Activated CD4-positive, alpha-beta memory T cell treated with anti-CD3 and anti-CD28 coated beads for 36 hours (primary cell): Measurements from ENCODE around the gene GNAO1. TPM values are rescaled to one million over a fixed set of nuclear protein-coding genes. Genes with fewer than 3 reads are reported as not detected.

ENCODE experiments used
- CTCF ChIA-PET: fragments of 350-600 bp; sonication (Branson Sonifier 250); formaldehyde crosslinking; loops from one replicate; lab custom pipeline; 2021; ENCODE audit warnings: antibody characterized with exemption, inconsistent platforms; lab: Charles Lee
- POLR2A ChIA-PET: fragments of 350-600 bp; sonication (Branson Sonifier 250); formaldehyde crosslinking; loops from one replicate; lab custom pipeline; 2021; ENCODE audit warnings: antibody characterized with exemption; lab: Charles Lee
- DNase-seq: peaks from one replicate; pipeline ENCODE4 v3.0.0-alpha.2; 2020
- H3K27ac Mint-ChIP-seq: one replicate; pipeline ENCODE4 v1.8.0; 2021; ENCODE audit warnings: mixed read lengths
- H3K27me3 Mint-ChIP-seq: one replicate; pipeline ENCODE4 v1.8.0; 2021; ENCODE audit warnings: mixed read lengths
- H3K36me3 Mint-ChIP-seq: one replicate; pipeline ENCODE4 v1.8.0; 2021; ENCODE audit warnings: mixed read lengths
- H3K4me1 Mint-ChIP-seq: one replicate; pipeline ENCODE4 v1.8.0; 2021; ENCODE audit warnings: low read depth, mixed read lengths
- H3K4me3 Mint-ChIP-seq: one replicate; pipeline ENCODE4 v1.8.0; 2021; ENCODE audit warnings: mild to moderate bottlenecking, mixed read lengths
- H3K9me3 Mint-ChIP-seq: one replicate; pipeline ENCODE4 v1.8.0; 2021; ENCODE audit warnings: mixed read lengths
- intact Hi-C: fragments of 100-400 bp; cut with micrococcal nuclease; formaldehyde crosslinking; loops from one replicate; pipeline ENCODE4 v1.15.1; 2023
- total RNA-seq, 2 experiments: library from RNA; stranded (reverse); gene quantifications; one replicate each; pipeline ENCODE4 v1.2.3, GENCODE V29; 2021

GNAO1 gene
- 1 to 10 TPM; 1.3 to 1.4 TPM for total RNA-seq

DNA sequence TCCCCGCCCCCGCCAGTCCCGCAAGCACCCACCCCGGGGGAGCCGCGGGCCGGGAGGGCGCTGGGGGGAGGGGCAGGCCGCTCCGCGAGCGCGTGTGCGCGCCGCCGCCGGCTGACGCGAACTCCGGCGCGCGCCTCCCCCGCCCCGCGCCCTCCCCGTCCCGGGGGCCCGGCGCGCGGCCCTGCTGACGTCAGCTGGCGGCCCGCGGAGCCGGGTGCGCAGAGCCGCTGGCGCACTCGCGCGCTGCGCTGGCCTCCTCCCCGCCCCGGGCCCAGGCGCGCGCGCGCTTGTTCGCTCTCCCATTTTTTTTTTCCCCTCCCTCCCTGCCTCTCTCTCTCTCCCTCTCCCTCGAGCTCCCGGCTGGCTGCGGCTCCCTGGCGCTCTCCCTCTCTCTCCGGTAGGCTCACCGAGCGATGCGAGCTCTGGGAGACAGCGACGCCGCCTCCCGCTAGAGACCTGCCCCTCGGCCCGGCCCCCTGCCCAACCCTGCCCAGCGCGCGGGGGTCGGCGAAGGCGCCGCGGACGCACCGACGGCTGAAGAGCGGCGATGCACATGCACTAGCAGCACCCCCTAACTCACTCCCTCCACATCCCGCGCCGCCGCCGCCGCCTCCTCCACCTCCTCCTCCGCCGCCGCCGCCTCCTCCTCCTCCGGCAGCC lies at the start of gene GNAO1:
Gene GNAO1, plus strand, starts transcription at position 334 of the 660 bp plus-strand sequence. CDS start 747 bp downstream, outside the sequence.
- Mint-ChIP-seq H3K27me3 (peaks cover 52% of the 10 kb centered on the region), H3K4me3 (peak within 1 kb of the TSS; percentile 69), H3K9me3 (no peaks in the 10 kb centered on the region), H3K36me3 (no peaks in the 10 kb centered on the region), H3K27ac (no peak within 1 kb of the TSS), H3K4me1 (peaks cover 32% of the 10 kb centered on the region)
- POLR2A ChIA-PET: interaction anchor here (0.7 to 1.0 kb wide), 2 partner anchors 7 to 88 kb away, joined by 3 read pairs; no protein-coding TSS in a partner anchor
- DNase-seq: peak; percentile 65
- intact Hi-C loops: loop anchor here (1.0 to 10.0 kb wide), 3 partner anchors 8 to 719 kb away; partner anchors contain the start of gene BBS2
- CTCF ChIA-PET: interaction anchor here (2.5 kb wide), 1 partner anchor 11 kb away, joined by 10 read pairs; no protein-coding TSS in a partner anchor

DNA sequence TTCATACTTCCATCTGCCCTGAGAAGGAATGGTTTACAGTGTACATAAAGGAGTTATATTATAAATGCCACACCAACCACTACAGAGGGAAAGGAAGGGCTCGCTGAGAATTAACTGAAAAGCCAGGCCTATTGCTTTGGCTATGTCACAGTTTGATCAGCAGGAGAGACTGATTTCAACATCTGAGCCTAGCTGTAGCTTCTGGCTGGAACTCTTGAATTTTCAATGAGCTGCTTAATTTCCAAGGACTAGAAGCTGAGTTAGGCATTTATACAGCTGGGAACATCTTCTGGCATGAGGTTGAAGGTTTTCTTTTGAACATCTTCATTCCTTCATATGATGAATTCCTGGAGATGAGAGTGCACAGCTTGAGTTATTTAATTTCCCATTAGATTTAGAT lies 47.6 kb upstream of the GNAO1 start:
- Mint-ChIP-seq H3K4me3 (no peak overlapping the region), H3K4me1 (no peaks in the 10 kb centered on the region), H3K27ac (no peak overlapping the region), H3K27me3 (peaks cover 9% of the 10 kb centered on the region), H3K9me3 (no peaks in the 10 kb centered on the region), H3K36me3 (no peaks in the 10 kb centered on the region)
- no peak for DNase-seq
- intact Hi-C loops: no loop called here
- CTCF ChIA-PET: no interaction called here
- POLR2A ChIA-PET: no interaction called here

DNA sequence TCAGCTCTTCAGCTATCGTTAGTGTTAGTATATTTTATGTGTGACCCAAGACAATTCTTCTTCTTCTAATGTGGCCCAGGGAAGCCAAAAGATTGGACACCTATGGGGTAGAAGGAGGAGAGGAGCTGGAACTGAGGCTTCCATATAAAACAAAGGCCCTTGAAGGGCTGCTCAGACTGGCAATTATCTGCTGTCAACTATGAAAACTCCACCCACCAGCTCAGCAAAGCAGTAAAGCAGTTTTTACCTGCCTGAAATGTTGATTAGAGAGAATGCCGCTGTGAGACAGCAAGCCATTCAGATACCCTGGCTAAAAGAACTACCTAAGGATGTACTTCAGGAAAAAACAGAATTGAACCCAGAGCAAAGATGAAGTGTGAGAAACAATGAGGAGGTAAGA lies 45.9 kb upstream of the GNAO1 start:
- no peaks in the 10 kb centered on the region for H3K4me1 Mint-ChIP-seq
- no peak overlapping the region for H3K27ac Mint-ChIP-seq
- no peaks in the 10 kb centered on the region for H3K9me3 Mint-ChIP-seq
- ChIA-PET POLR2A (no interaction called here), CTCF (no interaction called here)
- DNase-seq: no peak
- H3K27me3 Mint-ChIP-seq: peaks cover 9% of the 10 kb centered on the region
- intact Hi-C loops: no loop called here
- H3K36me3 Mint-ChIP-seq: no peaks in the 10 kb centered on the region
- H3K4me3 Mint-ChIP-seq: no peak overlapping the region

DNA sequence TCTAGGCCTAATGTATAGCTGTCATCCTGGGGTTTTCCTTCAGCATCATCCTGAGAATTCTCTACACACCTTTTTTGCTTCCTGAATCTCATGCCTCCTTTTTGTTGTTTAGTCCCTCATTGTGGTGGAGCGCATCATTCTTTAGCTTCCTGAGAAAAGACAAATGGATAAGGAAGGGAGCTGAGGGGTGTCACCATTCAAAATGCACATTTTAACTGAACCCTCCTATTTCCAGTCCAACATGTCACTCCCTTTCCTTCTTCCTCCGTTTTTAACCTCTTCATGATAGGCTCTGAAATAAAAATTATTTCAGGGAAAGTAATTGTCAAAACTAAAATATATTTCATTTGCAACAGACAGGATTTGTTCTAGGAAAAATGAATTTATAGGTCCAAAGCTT lies 39.7 kb upstream of the GNAO1 start:
- Mint-ChIP-seq H3K36me3 (no peaks in the 10 kb centered on the region), H3K27ac (no peak overlapping the region), H3K27me3 (peaks cover 9% of the 10 kb centered on the region), H3K4me3 (no peak overlapping the region), H3K9me3 (no peaks in the 10 kb centered on the region), H3K4me1 (no peaks in the 10 kb centered on the region)
- no peak for DNase-seq
- POLR2A ChIA-PET: no interaction called here
- CTCF ChIA-PET: no interaction called here
- intact Hi-C loops: no loop called here

DNA sequence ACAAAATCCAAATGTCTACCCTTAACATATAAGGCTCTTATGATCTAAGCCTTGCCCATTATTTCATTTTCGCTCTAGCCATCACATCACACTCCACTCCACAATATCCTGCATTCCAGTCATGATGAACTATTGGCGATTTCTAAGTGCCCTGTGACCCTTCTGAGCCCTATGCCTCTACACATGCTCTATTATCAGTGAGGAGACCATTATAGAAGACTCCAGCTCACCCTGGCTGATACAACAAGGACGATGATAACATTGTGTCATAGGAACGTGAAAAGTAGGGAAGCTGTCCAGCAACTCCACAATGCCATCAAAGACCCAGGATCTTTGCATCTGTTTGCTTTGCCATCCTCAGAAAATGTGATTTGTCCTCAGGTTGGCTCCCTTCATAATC lies 29.6 kb upstream of the GNAO1 start:
- no peaks in the 10 kb centered on the region for H3K27me3 Mint-ChIP-seq
- H3K4me1 Mint-ChIP-seq: no peaks in the 10 kb centered on the region
- CTCF ChIA-PET: no interaction called here
- H3K36me3 Mint-ChIP-seq: no peaks in the 10 kb centered on the region
- POLR2A ChIA-PET: no interaction called here
- no peak overlapping the region for H3K4me3 Mint-ChIP-seq
- no peaks in the 10 kb centered on the region for H3K9me3 Mint-ChIP-seq
- intact Hi-C loops: no loop called here
- no peak overlapping the region for H3K27ac Mint-ChIP-seq
- no peak for DNase-seq

DNA sequence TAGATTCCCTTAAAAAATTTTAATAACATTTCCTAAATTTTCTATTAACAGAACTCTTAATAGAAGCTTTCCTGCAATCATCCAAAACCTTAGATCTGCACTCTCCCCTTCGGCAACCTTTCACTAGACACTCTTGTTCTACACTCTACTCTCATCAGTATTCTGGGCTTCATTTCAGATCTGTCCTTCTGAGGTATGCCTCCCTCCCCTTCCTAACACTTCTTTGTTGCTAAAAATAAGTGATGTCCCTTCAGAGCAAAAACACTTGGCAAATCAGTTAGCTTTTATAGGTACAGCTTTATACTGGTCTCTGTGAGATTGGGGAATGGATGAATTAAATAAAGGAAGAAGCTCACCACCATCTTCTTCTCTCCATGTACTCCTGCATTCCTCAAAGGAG lies 28.2 kb upstream of the GNAO1 start:
- ChIA-PET POLR2A (no interaction called here), CTCF (no interaction called here)
- H3K27ac Mint-ChIP-seq: no peak overlapping the region
- H3K4me3 Mint-ChIP-seq: no peak overlapping the region
- H3K36me3 Mint-ChIP-seq: no peaks in the 10 kb centered on the region
- H3K4me1 Mint-ChIP-seq: no peaks in the 10 kb centered on the region
- H3K9me3 Mint-ChIP-seq: no peaks in the 10 kb centered on the region
- intact Hi-C loops: no loop called here
- DNase-seq: no peak
- no peaks in the 10 kb centered on the region for H3K27me3 Mint-ChIP-seq

DNA sequence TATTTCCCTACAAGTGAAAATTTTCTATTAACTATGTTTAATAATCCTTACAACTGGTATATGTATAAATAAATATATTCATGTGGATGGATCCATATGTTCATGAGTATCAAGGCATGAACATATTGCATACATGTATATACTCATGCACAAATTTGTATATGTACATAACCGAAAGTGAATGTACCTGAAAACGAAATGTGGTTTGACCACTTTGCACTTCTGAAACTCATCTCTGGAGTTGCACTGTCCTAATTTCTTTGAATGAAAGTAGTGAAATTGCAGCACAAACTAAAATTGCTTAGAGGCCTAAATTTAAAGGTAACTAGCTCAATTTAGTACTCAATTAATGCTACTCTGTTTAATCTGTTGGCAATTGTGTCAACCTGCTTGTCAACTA lies 27.4 kb upstream of the GNAO1 start:
- Mint-ChIP-seq H3K4me3 (no peak overlapping the region), H3K4me1 (no peaks in the 10 kb centered on the region), H3K27me3 (no peaks in the 10 kb centered on the region), H3K27ac (no peak overlapping the region), H3K9me3 (no peaks in the 10 kb centered on the region), H3K36me3 (no peaks in the 10 kb centered on the region)
- ChIA-PET POLR2A (no interaction called here), CTCF (interaction anchor here (1.1 kb wide), 1 partner anchor 35 kb away, joined by 3 read pairs; no protein-coding TSS in a partner anchor)
- intact Hi-C loops: no loop called here
- DNase-seq: no peak

DNA sequence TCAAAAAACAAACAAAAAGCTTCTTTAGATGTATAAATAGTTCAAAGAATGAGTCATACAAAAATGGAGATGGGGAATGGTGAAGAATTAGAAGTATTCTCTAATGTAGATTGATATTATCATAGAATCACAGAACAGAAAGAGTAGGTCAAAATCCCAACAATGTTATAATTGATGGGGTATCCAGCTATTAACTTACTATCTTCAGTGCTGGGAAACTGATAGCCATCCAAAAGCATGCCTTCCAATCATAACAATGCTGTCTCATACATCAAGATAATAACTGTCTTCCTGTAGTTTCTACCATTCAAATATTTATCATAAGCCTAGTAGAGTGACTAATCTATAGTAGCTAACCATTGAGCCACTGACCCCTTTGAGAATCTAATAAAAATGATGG lies 26.7 kb upstream of the GNAO1 start:
- no peak for DNase-seq
- Mint-ChIP-seq H3K9me3 (no peaks in the 10 kb centered on the region), H3K4me3 (no peak overlapping the region), H3K36me3 (no peaks in the 10 kb centered on the region), H3K27ac (no peak overlapping the region), H3K4me1 (no peaks in the 10 kb centered on the region), H3K27me3 (no peaks in the 10 kb centered on the region)
- CTCF ChIA-PET: interaction anchor here (1.1 kb wide), 1 partner anchor 34 kb away, joined by 3 read pairs; no protein-coding TSS in a partner anchor
- POLR2A ChIA-PET: no interaction called here
- intact Hi-C loops: no loop called here

DNA sequence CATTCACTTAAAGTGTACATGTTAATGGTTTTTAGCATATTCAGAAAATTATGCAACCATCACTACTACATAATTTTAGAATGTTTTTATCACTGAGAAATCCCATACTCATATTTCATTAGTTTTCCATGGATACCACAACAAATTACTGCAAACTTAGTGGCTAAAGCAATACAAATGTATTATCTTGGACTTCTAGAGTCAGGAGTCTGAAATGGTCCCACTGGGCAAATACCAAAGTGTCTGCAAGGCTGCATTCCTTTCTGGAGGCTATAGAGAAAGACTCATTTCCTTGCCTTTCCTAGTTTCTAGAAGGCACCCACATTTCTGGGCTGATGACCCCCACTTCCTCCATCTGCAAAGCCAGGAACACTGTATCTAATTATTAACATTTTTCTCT lies 16.9 kb upstream of the GNAO1 start:
- intact Hi-C loops: no loop called here
- Mint-ChIP-seq H3K27me3 (peaks cover 1% of the 10 kb centered on the region), H3K4me3 (no peak overlapping the region), H3K27ac (no peak overlapping the region), H3K4me1 (no peaks in the 10 kb centered on the region), H3K36me3 (peaks cover 1% of the 10 kb centered on the region), H3K9me3 (peaks cover 14% of the 10 kb centered on the region)
- ChIA-PET CTCF (no interaction called here), POLR2A (no interaction called here)
- no peak for DNase-seq

DNA sequence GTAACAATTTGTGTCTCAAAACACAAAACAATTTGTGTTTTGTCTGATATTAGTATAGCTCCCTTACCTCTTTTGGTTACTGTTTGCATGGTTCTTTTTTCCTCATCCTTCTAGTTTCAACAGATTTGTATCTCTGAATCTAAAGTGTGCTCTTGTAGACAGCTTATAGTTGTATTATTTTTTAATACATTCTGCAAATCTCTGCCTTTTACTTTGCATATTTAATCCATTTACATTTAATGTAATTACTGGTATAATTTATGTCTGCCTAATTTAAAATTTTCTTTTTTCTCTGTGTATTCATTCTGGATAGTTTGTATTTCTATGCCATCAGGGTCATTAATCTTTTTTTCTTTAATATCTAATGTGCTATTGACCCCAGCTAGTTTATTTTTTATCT lies 9.9 kb upstream of the GNAO1 start:
- no peak overlapping the region for H3K27ac Mint-ChIP-seq
- H3K4me1 Mint-ChIP-seq: no peaks in the 10 kb centered on the region
- H3K9me3 Mint-ChIP-seq: peaks cover 10% of the 10 kb centered on the region
- ChIA-PET CTCF (no interaction called here), POLR2A (no interaction called here)
- intact Hi-C loops: no loop called here
- no peak for DNase-seq
- no peak overlapping the region for H3K4me3 Mint-ChIP-seq
- H3K27me3 Mint-ChIP-seq: peaks cover 3% of the 10 kb centered on the region
- no peaks in the 10 kb centered on the region for H3K36me3 Mint-ChIP-seq

DNA sequence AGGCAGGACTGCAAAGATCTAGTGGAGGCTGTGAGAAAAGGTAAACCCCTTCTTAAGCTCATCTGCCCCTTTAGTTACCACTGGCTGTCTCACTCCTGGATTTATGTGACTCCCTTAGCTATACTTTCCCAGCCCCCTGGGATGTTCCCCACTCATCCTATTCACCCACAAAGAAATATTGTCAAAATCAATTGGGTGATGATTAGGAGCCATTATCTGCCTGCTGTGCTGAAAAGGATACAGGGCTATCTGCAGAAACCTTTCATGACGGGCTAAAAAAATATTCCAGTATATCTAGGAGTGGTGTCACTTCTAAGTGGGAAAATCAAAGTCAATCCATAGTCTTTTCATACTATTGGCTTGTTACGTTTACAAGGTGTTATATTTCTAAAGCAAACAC lies 8.0 kb upstream of the GNAO1 start:
- peaks cover 10% of the 10 kb centered on the region for H3K9me3 Mint-ChIP-seq
- ChIA-PET POLR2A (no interaction called here), CTCF (no interaction called here)
- intact Hi-C loops: no loop called here
- DNase-seq: no peak
- H3K4me1 Mint-ChIP-seq: no peaks in the 10 kb centered on the region
- H3K36me3 Mint-ChIP-seq: no peaks in the 10 kb centered on the region
- no peak overlapping the region for H3K4me3 Mint-ChIP-seq
- H3K27ac Mint-ChIP-seq: no peak overlapping the region
- H3K27me3 Mint-ChIP-seq: peaks cover 5% of the 10 kb centered on the region

DNA sequence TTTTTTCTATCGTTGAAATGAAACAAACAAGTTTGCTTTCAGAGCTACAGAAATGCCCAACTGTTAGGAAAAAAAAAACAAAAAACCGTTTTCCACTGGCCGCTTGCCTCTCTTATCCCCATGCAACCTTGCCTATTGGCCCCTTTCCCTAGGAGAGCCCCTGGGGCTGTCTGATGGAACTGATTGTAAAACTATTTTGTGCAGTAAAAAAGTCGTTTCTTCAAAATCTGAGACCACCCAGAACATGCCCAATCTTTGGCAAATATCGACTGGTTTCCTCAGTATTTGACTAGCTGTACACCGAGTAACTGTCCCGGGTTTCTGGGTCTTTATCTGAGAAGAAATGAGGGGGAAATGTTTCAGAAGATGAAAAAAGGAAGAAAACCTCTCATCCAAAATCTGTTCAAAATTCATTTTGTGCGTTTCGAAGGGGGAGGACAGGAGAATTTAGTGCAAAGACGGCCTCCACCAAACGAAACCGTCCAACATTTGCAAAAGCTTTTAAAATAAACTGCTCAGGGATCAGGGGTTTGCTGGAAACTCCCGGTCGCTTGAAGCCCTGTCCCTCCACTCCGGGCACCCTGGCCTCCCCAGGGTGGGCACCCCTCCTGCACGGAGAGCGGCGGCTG lies 1.1 kb upstream of the GNAO1 start:
- H3K36me3 Mint-ChIP-seq: no peaks in the 10 kb centered on the region
- ChIA-PET POLR2A (interaction anchor here (1.0 kb wide), 1 partner anchor 9 kb away, joined by 3 read pairs; no protein-coding TSS in a partner anchor), CTCF (interaction anchor here (0.6 to 2.5 kb wide), 3 partner anchors 13 to 290 kb away, joined by 3 to 10 read pairs (median 4); no protein-coding TSS in a partner anchor)
- peaks cover 32% of the 10 kb centered on the region for H3K4me1 Mint-ChIP-seq
- peak overlapping the region; percentile 62 for H3K4me3 Mint-ChIP-seq
- no peaks in the 10 kb centered on the region for H3K9me3 Mint-ChIP-seq
- no peak for DNase-seq
- no peak overlapping the region for H3K27ac Mint-ChIP-seq
- H3K27me3 Mint-ChIP-seq: peaks cover 45% of the 10 kb centered on the region
- intact Hi-C loops: loop anchor here (5.0 to 10.0 kb wide), 2 partner anchors 335 to 718 kb away; partner anchors contain the start of gene BBS2
